ENCODE results near the gene SLC6A18.
"Not testable (repeated sequence)": the region's sequence is repeated elsewhere in the genome, so short reads cannot be mapped to it uniquely, and the experiment has no call there.

Gene SLC6A18

DNA sequence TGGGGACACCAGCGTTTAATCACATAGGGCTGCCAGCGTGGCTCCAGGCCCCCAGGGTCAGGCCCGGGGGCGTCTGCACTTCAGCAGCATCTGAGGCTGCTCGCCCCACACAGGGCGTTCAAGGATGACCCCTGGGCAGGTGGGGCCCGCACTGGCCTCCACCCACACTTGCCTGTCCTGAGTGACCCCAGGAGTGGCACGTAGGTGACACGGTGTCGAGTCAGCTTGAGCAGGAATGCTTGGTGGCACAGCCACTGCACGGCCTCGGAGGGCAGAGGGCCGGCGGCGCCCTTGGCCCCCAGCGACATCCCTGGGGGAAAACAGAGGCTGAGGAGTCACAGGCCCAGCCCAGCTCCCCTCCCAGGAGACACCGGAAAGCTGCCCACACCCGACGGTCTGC lies 29.0 kb downstream of the SLC6A18 start:
- DNase-seq (ENCODE audit: low read depth) = no peak

DNA sequence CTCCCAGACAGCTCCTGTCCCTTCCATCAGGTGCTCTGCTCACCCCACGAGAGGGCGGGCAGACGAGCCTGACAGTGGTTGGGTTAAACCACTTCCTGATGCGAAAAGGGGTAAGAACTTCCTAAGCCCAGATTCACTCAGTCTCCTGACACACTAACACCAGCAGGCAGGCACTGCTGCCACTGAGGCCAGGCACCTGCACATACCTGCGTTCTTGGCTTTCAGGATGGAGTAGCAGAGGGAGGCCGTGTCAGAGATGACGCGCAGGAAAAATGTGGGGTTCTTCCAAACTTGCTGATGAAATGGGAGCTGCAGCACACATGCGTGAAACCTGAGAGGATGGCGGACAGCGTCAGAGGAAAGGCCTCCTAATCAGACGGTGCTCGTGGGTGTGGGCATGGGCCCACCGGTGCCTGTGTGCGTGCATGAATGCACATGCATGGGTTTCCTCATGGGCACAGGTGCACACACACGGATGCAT lies 29.9 kb downstream of the SLC6A18 start:
- DNase-seq (ENCODE audit: low read depth) = peak; percentile 33

DNA sequence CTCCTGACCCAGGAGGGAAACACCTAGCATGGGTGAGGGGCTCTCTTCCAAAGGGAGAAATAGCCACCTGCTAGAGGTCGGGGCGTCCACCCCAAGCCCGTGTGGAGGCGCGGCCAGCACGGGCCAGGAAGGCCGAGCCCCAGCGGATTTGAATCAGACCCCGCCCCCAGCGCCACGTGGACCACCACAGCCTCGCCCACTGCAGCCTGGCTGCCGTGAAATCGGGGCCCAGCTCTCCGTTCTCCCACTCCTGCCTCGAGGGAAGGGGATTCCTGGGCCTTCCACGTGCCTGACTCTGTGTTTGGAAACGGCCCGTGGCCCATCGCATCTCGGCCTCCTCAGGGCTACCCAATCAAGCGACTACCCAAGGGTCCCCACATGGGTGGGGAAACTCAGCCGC lies 31.6 kb downstream of the SLC6A18 start:
- no peak for DNase-seq (ENCODE audit: low read depth)

GRCh38 chr5:1257363-1257762 lies 32.2 kb downstream of the SLC6A18 start:
- no peak for DNase-seq (ENCODE audit: low read depth)

DNA sequence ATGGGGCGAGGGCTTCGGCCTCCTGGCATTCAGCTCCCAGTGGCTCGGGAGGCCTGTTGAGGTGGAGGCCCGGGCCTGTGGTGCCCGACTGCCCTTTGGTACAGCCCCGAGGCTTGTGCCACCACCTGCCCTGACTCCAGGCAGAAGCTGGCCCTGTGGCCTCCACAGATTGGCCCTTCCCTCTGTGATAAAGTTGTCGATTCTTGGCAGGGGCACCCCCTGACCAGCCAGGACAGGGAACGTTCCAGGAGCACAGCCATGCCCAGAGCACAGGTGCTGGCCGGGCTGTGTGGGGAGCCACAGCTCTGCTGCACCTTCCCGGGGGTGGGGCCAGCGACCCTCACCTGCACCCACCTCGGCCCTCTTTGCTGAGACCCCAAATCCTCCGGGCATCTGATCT lies 32.7 kb downstream of the SLC6A18 start:
- no peak for DNase-seq (ENCODE audit: low read depth)

GRCh38 chr5:1259806-1260480 lies 34.8 kb downstream of the SLC6A18 start:
- DNase-seq (ENCODE audit: low read depth) = no peak

- DNase-seq (ENCODE audit: low read depth) = no peak
Measured at GRCh38 chr5:1261643-1262042, 36.5 kb downstream of the SLC6A18 start.

- DNase-seq (ENCODE audit: low read depth) = no peak
Measured at GRCh38 chr5:1262381-1262780, 37.2 kb downstream of the SLC6A18 start.

DNA sequence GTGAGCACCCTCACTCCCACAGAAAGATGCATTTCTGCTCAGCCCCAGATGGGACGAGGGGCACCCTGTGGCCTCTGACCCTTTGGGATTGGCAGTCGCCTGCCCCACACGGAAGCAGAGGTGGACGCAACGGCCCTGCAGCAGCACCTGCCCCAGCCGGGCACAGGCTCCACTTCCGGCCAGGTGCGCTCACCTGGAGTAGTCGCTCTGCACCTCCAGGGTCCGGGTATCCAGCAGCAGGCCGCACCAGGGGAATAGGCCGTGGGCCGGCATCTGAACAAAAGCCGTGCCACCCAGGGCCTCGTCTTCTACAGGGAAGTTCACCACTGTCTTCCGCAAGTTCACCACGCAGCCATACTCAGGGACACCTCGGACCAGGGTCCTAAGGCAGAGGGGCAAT lies 39.0 kb downstream of the SLC6A18 start:
- no peak for DNase-seq (ENCODE audit: low read depth)

GRCh38 chr5:1265026-1265425 lies 39.8 kb downstream of the SLC6A18 start:
- DNase-seq (ENCODE audit: low read depth) = no peak

DNA sequence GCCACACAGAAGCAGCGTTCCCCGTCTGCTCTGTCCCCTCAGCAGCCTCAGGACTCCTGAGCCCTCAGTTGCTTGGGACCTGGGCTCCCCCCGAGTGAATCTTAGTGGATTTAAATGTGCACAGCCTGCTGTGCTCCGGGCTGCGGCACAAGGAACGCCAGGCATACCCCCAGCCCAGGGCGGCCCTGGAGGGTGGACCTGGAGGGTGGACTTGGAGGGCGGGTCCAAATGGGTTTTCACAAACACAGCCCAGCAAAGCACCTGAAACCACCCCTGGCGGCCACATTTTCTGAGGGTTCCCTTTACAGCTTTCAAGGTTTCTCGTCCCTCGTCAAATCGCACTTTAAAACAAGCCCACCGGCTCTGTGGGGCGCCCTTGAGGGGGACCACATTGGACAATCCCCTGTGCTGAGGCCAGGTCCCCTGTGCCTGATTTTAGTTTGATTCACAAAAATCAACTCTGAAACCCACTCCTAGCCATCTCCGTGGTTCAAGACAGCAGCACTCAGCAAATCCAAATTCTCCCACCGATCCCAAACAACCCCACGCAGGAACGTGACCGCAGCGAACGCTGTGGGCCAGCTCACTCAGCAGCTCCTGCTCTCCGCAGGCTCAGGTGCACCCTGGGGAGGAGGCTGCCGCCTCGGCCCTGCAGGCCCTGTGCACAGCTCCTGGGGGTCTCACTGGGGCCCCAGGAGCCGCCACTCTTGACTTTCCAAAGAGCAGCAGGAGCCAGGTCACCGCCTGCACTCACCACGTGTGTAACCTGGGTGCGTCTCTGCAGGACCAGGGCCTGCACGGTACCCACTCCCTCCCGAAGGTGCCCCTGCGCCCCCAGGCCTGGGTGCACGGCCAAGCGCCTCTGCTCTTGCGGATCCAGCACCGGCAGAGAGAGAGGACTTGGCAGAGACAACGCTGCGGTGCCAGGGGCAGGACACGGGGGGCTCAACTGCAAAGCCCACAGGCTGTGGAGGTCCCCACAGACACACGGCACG lies 40.6 kb downstream of the SLC6A18 start:
- DNase-seq (ENCODE audit: low read depth) = no peak

GRCh38 chr5:1266791-1267190 lies 41.6 kb downstream of the SLC6A18 start:
- DNase-seq (ENCODE audit: low read depth) = no peak

GRCh38 chr5:1267464-1267863 lies 42.3 kb downstream of the SLC6A18 start:
- not testable (repeated sequence) for DNase-seq (ENCODE audit: low read depth)

DNA sequence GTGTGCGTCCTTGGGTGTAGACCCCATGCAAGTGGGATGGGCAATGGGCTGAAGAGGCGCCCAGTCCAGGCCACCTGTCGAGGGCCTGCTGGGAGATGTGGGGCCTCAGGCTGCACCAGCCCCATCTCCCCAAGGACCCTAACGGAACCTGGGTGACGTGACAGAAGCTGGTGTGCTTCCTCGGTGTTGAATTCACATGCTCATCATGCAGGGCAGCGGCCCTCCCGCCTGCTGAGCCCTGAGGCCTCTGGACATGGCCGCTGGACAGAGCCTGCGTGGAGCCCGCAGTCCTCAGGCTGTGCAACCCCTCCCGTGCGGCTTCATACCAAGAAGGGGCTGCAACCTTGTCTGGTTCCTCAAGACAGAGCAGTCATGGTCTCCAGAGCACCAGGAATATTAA lies 42.9 kb downstream of the SLC6A18 start:
- no peak for DNase-seq (ENCODE audit: low read depth)

DNA sequence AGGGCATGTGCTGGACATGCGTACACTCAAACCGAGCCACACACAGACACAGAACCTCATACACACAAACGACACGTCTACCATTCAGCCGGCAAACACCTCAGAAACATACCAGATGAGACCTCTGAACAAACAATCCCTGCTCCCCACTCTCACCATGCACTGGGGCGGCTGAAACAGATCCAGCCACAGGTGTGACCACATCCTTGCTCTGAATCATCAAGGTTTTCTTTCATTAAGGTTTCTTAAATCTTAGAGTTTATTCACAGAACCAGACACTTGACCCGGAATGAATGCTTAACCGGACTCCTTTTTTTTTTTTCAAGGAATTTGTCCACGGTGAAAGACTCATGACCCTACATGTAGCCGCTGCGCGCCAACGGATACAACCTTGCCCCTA lies 43.5 kb downstream of the SLC6A18 start:
- DNase-seq (ENCODE audit: low read depth) = peak; percentile 15

DNA sequence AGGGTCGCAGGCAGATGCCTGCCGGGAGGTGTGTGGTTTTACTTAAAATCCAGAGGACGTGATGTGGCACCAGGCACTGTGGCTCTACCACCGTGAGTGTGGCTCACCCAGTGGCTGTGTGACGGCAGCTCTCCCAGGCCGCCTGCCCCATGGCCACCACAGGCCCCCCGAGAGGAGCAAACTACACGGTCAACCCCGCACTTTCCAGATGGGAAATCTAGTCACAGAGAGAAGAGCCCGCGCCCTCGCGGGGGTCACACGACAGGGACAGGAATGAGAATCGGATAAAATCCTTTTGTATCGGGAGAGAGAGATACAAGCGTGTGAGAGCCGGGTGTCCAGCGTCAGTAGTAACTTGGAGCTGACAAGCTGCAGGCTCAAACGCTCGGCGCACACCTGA lies 45.2 kb downstream of the SLC6A18 start:
- no peak for DNase-seq (ENCODE audit: low read depth)

- DNase-seq (ENCODE audit: low read depth) = no peak
Measured at GRCh38 chr5:1270933-1271914, 46.0 kb downstream of the SLC6A18 start.

- no peak for DNase-seq (ENCODE audit: low read depth)
Measured at GRCh38 chr5:1272201-1272600, 47.0 kb downstream of the SLC6A18 start.

DNA sequence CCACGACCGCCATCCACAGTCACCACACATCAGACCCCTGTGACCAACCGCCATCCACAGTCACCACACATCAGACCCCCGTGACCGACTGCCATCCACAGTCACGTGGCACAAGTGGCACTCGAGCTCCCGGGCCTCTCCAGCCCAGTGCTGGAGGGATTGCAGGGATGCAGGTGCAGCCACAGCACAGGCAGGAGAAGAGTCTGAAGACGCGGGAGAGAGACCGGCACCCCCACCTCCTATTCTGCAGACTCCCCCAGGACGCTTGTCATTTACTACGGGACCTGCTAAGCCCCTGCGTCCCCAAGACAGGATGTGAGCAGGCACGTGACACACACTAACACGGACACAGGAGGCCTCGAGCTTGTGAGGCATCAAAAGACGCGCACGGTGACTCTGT lies 48.6 kb downstream of the SLC6A18 start:
- DNase-seq (ENCODE audit: low read depth) = no peak

DNA sequence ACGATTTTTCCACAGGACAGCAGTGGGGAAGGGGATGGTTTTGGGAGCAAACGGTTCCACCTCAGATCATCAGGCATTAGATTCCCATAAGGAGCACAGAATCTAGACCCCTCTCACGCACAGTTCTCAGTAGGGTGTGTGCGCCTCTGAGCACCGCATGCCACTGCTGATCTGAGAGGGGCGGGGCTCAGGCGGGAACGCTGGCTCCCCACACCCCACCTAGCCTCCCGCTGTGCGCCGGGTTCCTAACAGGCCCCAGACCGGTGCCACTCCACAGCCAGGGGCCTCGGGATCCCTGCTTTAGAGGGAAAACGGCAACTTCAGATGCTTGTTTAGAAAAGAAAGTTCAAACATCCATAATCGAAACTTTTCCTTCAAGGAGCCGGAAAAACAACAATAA lies 49.3 kb downstream of the SLC6A18 start:
- no peak for DNase-seq (ENCODE audit: low read depth)

GRCh38 chr5:1275397-1276391 lies 50.5 kb downstream of the SLC6A18 start:
- DNase-seq (ENCODE audit: low read depth) = not testable (repeated sequence)

All from activated T-helper 1 cell treated with Interleukin-2 at 50 U/mL for 16 hours (primary cell).